Stomach (tissue), 9 donors: ENCODE data around the gene REPS2. TPM values are rescaled to one million over a fixed set of nuclear protein-coding genes. Genes with fewer than 3 reads are reported as not detected.

Source experiments
- DNase-seq, 2 donors: peaks; one replicate each; pipeline versions ENCODE4 v3.0.0 to v3.0.0-alpha.2; 2013 to 2019
- H3K27ac ChIP-seq, 5 donors: fragments of 200-600 bp in 4 of 5; sonication (generic) in 4 of 5; one replicate each; pipeline ENCODE4 v1.5.1; 2013 to 2019; ENCODE audit warnings: mild to moderate bottlenecking in 1 of 5, moderate library complexity in 1 of 5
- H3K27me3 ChIP-seq, 3 donors: fragments of 200-600 bp; sonication (generic); one replicate each; pipeline ENCODE4 v1.5.1; 2017 to 2019; ENCODE audit warnings: mixed run types in 1 of 3
- H3K36me3 ChIP-seq, 4 donors: fragments of 200-600 bp; sonication (generic); 1 replicate in 3 of 4; 2 replicates in 1 of 4; pipeline ENCODE4 v1.5.1; 2016 to 2019
- H3K4me1 ChIP-seq, 4 donors: fragments of 200-600 bp; sonication (generic); one replicate each; pipeline ENCODE4 v1.5.1; 2016 to 2019
- H3K4me3 ChIP-seq, 4 donors: fragments of 200-600 bp; sonication (generic) in 3 of 4; one replicate each; pipeline ENCODE4 v1.5.1; 2016 to 2019; ENCODE audit warnings: mild to moderate bottlenecking in 1 of 4
- H3K9me3 ChIP-seq, 4 donors: fragments of 200-600 bp; sonication (generic); one replicate each; pipeline ENCODE4 v1.5.1; 2016 to 2019
- CTCF ChIP-seq, 7 experiments: fragments of 450-650 bp in 4 of 7; fragments of 200-600 bp in 3 of 7; sonication (generic) in 3 of 7; IDR thresholded peaks; one replicate each; pipeline ENCODE4 v1.5.1; 2016 to 2019; ENCODE audit warnings: antibody characterized with exemption in 7 of 7, control low read depth in 2 of 7, mild to moderate bottlenecking in 1 of 7
- EP300 ChIP-seq: sonication (generic); formaldehyde crosslinking; IDR thresholded peaks from one replicate; pipeline ENCODE4 v1.6.1; 2017; ENCODE audit warnings: antibody characterized with exemption
- POLR2A ChIP-seq, 4 donors: fragments of 450-650 bp; IDR thresholded peaks; one replicate each; pipeline ENCODE4 v1.6.1; 2016; ENCODE audit warnings: antibody characterized with exemption in 4 of 4, control low read depth in 2 of 4, mild to moderate bottlenecking in 1 of 4, moderate library complexity in 1 of 4
- POLR2AphosphoS5 ChIP-seq, 3 donors: sonication (generic); formaldehyde crosslinking; IDR thresholded peaks; one replicate each; pipeline ENCODE4 v1.6.1; 2016; ENCODE audit warnings: antibody characterized with exemption in 3 of 3
- WGBS, 5 donors: extraction: QIAGEN DNeasy Blood & Tissue Kit in 3 of 5; methylation state at CpG; one replicate each; pipeline versions ENCODE4 v1.1.5 to v1.1.7; 2013 to 2018; 5-methylcytosine and 5-hydroxymethylcytosine counted together
- intact Hi-C: fragments of 100-400 bp; cut with DNase I; formaldehyde crosslinking; loops from one replicate; pipeline ENCODE4 v1.15.1; 2023; ENCODE audit warnings: low total_unique reads
- polyA plus RNA-seq, 3 donors: library from polyadenylated mRNA; stranded (reverse); fragments of 200-250 nt; gene quantifications; one replicate each; pipeline ENCODE4 v1.2.3, GENCODE V29; 2013
- total RNA-seq, 5 donors: library from RNA; depleted of rRNA; stranded (reverse); fragments of >200 nt; gene quantifications; one replicate each; pipeline versions ENCODE4 v1.1.0 to v1.2.3, GENCODE V29; 2014 to 2016
- donor health status: healthy with polysubstance abuse.
- donor health status: Bipolar disorder and iron deficiency.
- donor health status: healthy.

Gene REPS2
- total and polyA plus RNA-seq, 8 donors = 6.1 to 281 (median 10.6) TPM

GRCh38 chrX:16924631-16925480, 21.6 kb upstream of the REPS2 start:
- peaks cover 0 to 8% (median 0%) of the 10 kb centered on the region in 4 donors for H3K9me3 ChIP-seq
- DNase-seq = peak in 1 of 2 donors; percentile 54
- 79 to 98% (median 87%) methylated on average over 1 of the region's 1 CpG for WGBS, 5 donors
- no peaks in the 10 kb centered on the region for H3K4me1 ChIP-seq
- no peak for TF ChIP-seq EP300
- H3K4me3 ChIP-seq = no peak overlapping the region
- H3K27me3 ChIP-seq = no peaks in the 10 kb centered on the region
- H3K27ac ChIP-seq = no peak overlapping the region
- H3K36me3 ChIP-seq = no peaks in the 10 kb centered on the region
- intact Hi-C loops = no loop called here

- H3K27me3 ChIP-seq = no peaks in the 10 kb centered on the region
- H3K9me3 ChIP-seq = no peaks in the 10 kb centered on the region
- 71 to 87% (median 84%) methylated on average over 6 of the region's 6 CpGs for WGBS, 5 donors
- no peak for DNase-seq
- TF ChIP-seq POLR2A (IDR thresholded peaks at IDR 0.05) = no peak
- no peak for TF ChIP-seq POLR2AphosphoS5 (IDR thresholded peaks at IDR 0.05)
- intact Hi-C loops = no loop called here
- no peaks in the 10 kb centered on the region for H3K36me3 ChIP-seq
- no peak overlapping the region for H3K27ac ChIP-seq
- H3K4me1 ChIP-seq = no peaks in the 10 kb centered on the region
- no peak overlapping the region for H3K4me3 ChIP-seq
These were observed 16.1 kb upstream of the REPS2 start for GRCh38 chrX:16930392-16930791.

- intact Hi-C loops = no loop called here
- TF ChIP-seq EP300 (no peak), POLR2A (IDR thresholded peaks at IDR 0.05) (no peak), CTCF (IDR thresholded peaks at IDR 0.05) (no peak), POLR2AphosphoS5 (IDR thresholded peaks at IDR 0.05) (no peak)
- Histone ChIP-seq H3K27ac (no peak overlapping the region), H3K36me3 (no peaks in the 10 kb centered on the region), H3K27me3 (no peaks in the 10 kb centered on the region), H3K4me3 (no peak overlapping the region), H3K9me3 (no peaks in the 10 kb centered on the region), H3K4me1 (no peaks in the 10 kb centered on the region)
- 50 to 64% (median 60%) methylated on average over 1 to 3 of the region's 3 CpGs for WGBS, 5 donors
- DNase-seq = no peak
These were observed 15.1 kb upstream of the REPS2 start for GRCh38 chrX:16931371-16931770.

- WGBS, 5 donors = 52 to 61% (median 53%) methylated on average over 3 of the region's 3 CpGs
- H3K9me3 ChIP-seq = no peaks in the 10 kb centered on the region
- no peaks in the 10 kb centered on the region for H3K36me3 ChIP-seq
- no peaks in the 10 kb centered on the region for H3K4me1 ChIP-seq
- intact Hi-C loops = no loop called here
- no peaks in the 10 kb centered on the region for H3K27me3 ChIP-seq
- no peak overlapping the region for H3K27ac ChIP-seq
- no peak overlapping the region for H3K4me3 ChIP-seq
- TF ChIP-seq POLR2A (IDR thresholded peaks at IDR 0.05) (no peak), CTCF (IDR thresholded peaks at IDR 0.05) (no peak), EP300 (no peak), POLR2AphosphoS5 (IDR thresholded peaks at IDR 0.05) (no peak)
- DNase-seq = no peak
These were observed 14.4 kb upstream of the REPS2 start for GRCh38 chrX:16931855-16932575.

GRCh38 chrX:16934185-16934584, 12.3 kb upstream of the REPS2 start:
- Histone ChIP-seq H3K27ac (no peak overlapping the region), H3K27me3 (no peaks in the 10 kb centered on the region), H3K4me1 (no peaks in the 10 kb centered on the region), H3K9me3 (peaks cover 0 to 12% (median 6%) of the 10 kb centered on the region in 4 donors), H3K36me3 (no peaks in the 10 kb centered on the region), H3K4me3 (no peak overlapping the region)
- 73 to 94% (median 88%) methylated on average over 2 to 3 of the region's 3 CpGs for WGBS, 5 donors
- intact Hi-C loops = no loop called here
- TF ChIP-seq EP300 = no peak
- TF ChIP-seq CTCF (IDR thresholded peaks at IDR 0.05) = no peak
- TF ChIP-seq POLR2A (IDR thresholded peaks at IDR 0.05) = no peak
- no peak for TF ChIP-seq POLR2AphosphoS5 (IDR thresholded peaks at IDR 0.05)
- DNase-seq = no peak
